Metanephros (tissue), 2 donors: ENCODE results near the gene ACAD9. TPM values are rescaled to one million over a fixed set of nuclear protein-coding genes. Genes with fewer than 3 reads are reported as not detected.

Experiments
- small RNA-seq: library from RNA; depleted of rRNA; stranded (forward); fragments of <200 nt; gene quantifications from one replicate; pipeline ENCODE3, GENCODE V24; 2014; ENCODE audit warnings: low replicate concordance
- total RNA-seq: library from RNA; depleted of rRNA; stranded (reverse); fragments of >200 nt; gene quantifications from one replicate; pipeline ENCODE4 v1.2.3, GENCODE V29; 2014

The ACAD9 gene
- 48.0 TPM for total RNA-seq

DNA sequence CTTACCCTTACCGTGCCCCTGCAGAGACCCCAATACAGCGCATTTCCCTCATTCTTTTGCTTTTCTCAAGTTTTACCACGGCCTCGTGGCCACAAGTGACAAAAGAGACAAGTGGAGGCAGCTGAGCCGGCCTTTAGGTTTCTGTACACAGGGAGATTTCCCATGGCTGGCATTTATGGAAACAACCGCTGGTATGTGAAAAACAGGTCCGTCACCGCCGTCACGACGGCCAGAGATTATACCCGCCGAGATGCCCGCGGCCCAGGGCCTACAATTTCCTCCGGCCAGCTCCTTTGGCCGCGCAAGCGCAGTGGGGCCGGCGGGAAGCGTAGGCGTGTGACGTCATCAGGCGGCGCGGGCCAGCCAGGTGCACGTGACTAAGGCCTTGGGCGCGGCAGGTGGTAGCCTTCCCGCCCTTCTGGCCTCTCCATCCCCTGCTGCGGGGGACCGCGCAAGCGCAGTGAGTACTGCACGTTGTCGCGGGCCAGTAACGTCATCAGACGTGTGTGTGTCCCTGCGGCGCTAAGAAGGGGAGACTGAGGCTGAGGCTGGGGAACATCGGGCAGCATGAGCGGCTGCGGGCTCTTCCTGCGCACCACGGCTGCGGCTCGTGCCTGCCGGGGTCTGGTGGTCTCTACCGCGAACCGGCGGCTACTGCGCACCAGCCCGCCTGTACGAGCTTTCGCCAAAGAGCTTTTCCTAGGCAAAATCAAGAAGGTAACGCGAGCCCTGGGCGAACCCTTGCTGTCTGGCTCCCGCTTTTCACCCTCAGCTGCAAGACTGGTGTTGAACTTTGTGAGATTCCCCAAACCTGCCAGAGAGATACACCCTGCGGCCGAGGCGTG lies at the start of gene ACAD9:
Gene ACAD9 (plus strand): TSS at position 496 of the 845 bp plus-strand sequence. CDS start 72 bp downstream, at position 568.

Small RNA genes within 50 kb of the gene (small RNA-seq; reads per million reads assigned to genes)
- not detected for gene AC112484.4

Other genes with a start within 250 kb of the ACAD9 start
- 264 TPM for gene RPN1, start 228.8 kb upstream of the ACAD9 start, total RNA-seq
- gene RAB7A, start 153.4 kb upstream of the ACAD9 start, total RNA-seq = 68.8 TPM
- 0.70 TPM for gene CFAP92, start 114.5 kb downstream of the ACAD9 start, total RNA-seq
- gene EFCC1, start 121.7 kb downstream of the ACAD9 start, total RNA-seq = 5.0 TPM
- gene GP9, start 181.2 kb downstream of the ACAD9 start, total RNA-seq = 3.8 TPM
- gene RAB43, start 242.2 kb downstream of the ACAD9 start, total RNA-seq = 11.8 TPM